Measurements from ENCODE around the gene GPA33.

DNA sequence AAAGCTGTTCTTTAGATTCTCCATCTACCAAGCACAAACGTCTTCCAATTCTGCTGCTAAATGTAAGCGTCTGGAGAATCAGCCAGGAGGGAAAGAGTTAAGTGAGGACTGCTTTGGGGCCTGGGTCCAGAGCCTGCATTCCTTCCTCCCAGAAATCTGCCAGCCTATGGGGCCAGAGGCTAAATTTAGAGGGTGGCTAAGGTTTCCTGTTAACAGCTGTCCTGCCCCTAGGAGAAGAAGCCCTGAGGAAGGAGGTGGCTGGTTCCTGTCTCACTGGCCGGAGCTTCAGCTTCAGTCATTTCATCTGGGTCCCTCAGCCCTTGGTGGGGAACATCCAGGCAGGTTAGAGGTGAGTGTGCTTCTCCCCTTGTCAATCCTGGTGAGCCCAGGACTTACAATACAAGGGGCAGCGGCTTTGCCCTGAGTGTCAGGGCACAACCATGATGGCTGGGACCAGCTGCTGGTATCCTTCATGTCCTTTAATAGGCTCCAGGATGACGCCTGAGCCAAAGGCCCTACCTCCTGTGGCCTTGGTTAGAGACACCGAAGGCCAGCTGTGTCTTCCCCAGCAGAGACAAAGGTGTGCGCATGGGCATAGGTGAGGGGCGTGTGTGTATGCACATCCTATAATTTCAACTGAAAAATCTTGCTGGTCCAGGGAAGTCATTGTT, 3.8 kb upstream of the GPA33 start, which contains the start of gene STYXL2:
- TF ChIP-seq, protein P1, sequence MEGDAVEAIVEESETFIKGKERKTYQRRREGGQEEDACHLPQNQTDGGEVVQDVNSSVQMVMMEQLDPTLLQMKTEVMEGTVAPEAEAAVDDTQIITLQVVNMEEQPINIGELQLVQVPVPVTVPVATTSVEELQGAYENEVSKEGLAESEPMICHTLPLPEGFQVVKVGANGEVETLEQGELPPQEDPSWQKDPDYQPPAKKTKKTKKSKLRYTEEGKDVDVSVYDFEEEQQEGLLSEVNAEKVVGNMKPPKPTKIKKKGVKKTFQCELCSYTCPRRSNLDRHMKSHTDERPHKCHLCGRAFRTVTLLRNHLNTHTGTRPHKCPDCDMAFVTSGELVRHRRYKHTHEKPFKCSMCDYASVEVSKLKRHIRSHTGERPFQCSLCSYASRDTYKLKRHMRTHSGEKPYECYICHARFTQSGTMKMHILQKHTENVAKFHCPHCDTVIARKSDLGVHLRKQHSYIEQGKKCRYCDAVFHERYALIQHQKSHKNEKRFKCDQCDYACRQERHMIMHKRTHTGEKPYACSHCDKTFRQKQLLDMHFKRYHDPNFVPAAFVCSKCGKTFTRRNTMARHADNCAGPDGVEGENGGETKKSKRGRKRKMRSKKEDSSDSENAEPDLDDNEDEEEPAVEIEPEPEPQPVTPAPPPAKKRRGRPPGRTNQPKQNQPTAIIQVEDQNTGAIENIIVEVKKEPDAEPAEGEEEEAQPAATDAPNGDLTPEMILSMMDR (IDR thresholded peaks at IDR 0.05), result no peak
- TF ChIP-seq POLR2A (IDR thresholded peaks at IDR 0.05), result no peak
